Upper lobe of left lung (tissue), 4 donors: ENCODE results near the gene ATP5PO.

Experiments used
- CTCF ChIP-seq, 6 experiments: fragments of 450-650 bp in 4 of 6; fragments of 200-600 bp in 2 of 6; sonication (generic) in 2 of 6; IDR thresholded peaks; one replicate each; pipeline ENCODE4 v1.5.1; 2016 to 2019; ENCODE audit warnings: antibody characterized with exemption in 6 of 6
- EP300 ChIP-seq, 4 donors: sonication (generic); formaldehyde crosslinking; IDR thresholded peaks; one replicate each; pipeline ENCODE4 v1.5.1; 2017; ENCODE audit warnings: antibody characterized with exemption in 4 of 4, control low read depth in 2 of 4
- POLR2A ChIP-seq, 4 donors: fragments of 450-650 bp; IDR thresholded peaks; one replicate each; pipeline ENCODE4 v1.5.1; 2016 to 2017; ENCODE audit warnings: antibody characterized with exemption in 4 of 4, mild to moderate bottlenecking in 2 of 4
- POLR2AphosphoS5 ChIP-seq, 2 donors: sonication (generic); formaldehyde crosslinking; IDR thresholded peaks; one replicate each; pipeline ENCODE4 v1.5.1; 2017; ENCODE audit warnings: antibody characterized with exemption in 2 of 2

DNA sequence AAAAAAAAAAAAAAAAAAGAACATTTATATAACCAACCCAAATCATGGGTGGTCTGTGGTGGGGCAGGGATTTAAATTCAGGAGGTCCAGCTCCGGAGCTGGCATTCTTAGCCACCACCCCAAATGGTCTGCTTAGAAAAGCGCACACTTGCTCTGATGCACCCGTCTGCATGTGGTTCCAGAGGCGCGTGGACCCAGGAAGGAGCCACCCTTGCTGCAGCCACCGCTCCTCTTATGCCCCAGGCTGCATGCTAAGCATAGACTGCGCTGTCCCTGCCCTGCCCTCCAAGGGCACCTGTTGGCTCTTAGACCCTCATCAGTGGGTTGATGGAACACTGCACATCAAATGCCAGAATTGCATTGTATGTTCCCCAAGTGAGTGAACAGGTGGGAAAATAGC is 41.4 kb downstream of the ATP5PO start:
- TF ChIP-seq POLR2AphosphoS5 (IDR thresholded peaks at IDR 0.05) (no peak), CTCF (IDR thresholded peaks at IDR 0.05) (no peak), POLR2A (IDR thresholded peaks at IDR 0.05) (no peak), EP300 (IDR thresholded peaks at IDR 0.05) (no peak)
